ENCODE data around the gene CREBRF.

CREBRF gene

GRCh38 chr5:173055042-173055721 lies 970 bp upstream of the CREBRF start:
- Histone ChIP-seq H3K9me2 (replicated peaks; ENCODE audit: insufficient read depth, low read length) (no peaks in the 10 kb centered on the region), H3K9ac (ENCODE audit: low read length) (peak overlapping the region; percentile 67), H3K4me2 (ENCODE audit: low read depth, low read length, poor library complexity, severe bottlenecking) (peak overlapping the region; percentile 87), H4K20me1 (ENCODE audit: low read depth, low read length) (no peaks in the 10 kb centered on the region), H3K27me3 (ENCODE audit: low read length) (no peaks in the 10 kb centered on the region), H3K4me3 (ENCODE audit: insufficient read depth, low read length, poor library complexity, severe bottlenecking) (peak overlapping the region; percentile 68), H3K27ac (ENCODE audit: low read depth, low read length) (peak overlapping the region; percentile 62), H3K79me2 (ENCODE audit: insufficient read depth, low read length) (peaks cover 4% of the 10 kb centered on the region; the same call in 1 of the 2 replicates), H3K9me3 (ENCODE audit: insufficient read depth, low read length) (no peaks in the 10 kb centered on the region), H3K36me3 (ENCODE audit: low read length) (no peaks in the 10 kb centered on the region), H2AFZ (ENCODE audit: low read depth, low read length, severe bottlenecking) (peak overlapping the region; percentile 69), H3F3A (ENCODE audit: insufficient read depth) (peaks cover 19% of the 10 kb centered on the region)
- no peak for TF ChIP-seq CTCF (IDR thresholded peaks at IDR 0.05; ENCODE audit: insufficient read depth, low read length, poor library complexity, severe bottlenecking)
- TF ChIP-seq EZH2phosphoT487 (conservative IDR thresholded peaks at IDR 0.05; ENCODE audit: low read length), result no peak

- Histone ChIP-seq H3K79me2 (ENCODE audit: insufficient read depth, low read length) (peaks cover 4% of the 10 kb centered on the region; the same call in 1 of the 2 replicates), H3K4me3 (ENCODE audit: insufficient read depth, low read length, poor library complexity, severe bottlenecking) (peak overlapping the region; percentile 68), H3K27me3 (ENCODE audit: low read length) (no peaks in the 10 kb centered on the region), H4K20me1 (ENCODE audit: low read depth, low read length) (no peaks in the 10 kb centered on the region), H3K4me2 (ENCODE audit: low read depth, low read length, poor library complexity, severe bottlenecking) (peak overlapping the region; percentile 87), H3K9me2 (replicated peaks; ENCODE audit: insufficient read depth, low read length) (no peaks in the 10 kb centered on the region), H3K36me3 (ENCODE audit: low read length) (no peaks in the 10 kb centered on the region), H3K9ac (ENCODE audit: low read length) (peak overlapping the region; percentile 67), H3K27ac (ENCODE audit: low read depth, low read length) (peak overlapping the region; percentile 62), H3K9me3 (ENCODE audit: insufficient read depth, low read length) (no peaks in the 10 kb centered on the region), H2AFZ (ENCODE audit: low read depth, low read length, severe bottlenecking) (peak overlapping the region; percentile 69), H3F3A (ENCODE audit: insufficient read depth) (peaks cover 19% of the 10 kb centered on the region)
- no peak for TF ChIP-seq CTCF (IDR thresholded peaks at IDR 0.05; ENCODE audit: insufficient read depth, low read length, poor library complexity, severe bottlenecking)
- TF ChIP-seq EZH2phosphoT487 (conservative IDR thresholded peaks at IDR 0.05; ENCODE audit: low read length), result no peak
Measured at GRCh38 chr5:173055722-173055982, 500 bp upstream of the CREBRF start.

- Histone ChIP-seq H3K4me3 (ENCODE audit: insufficient read depth, low read length, poor library complexity, severe bottlenecking) (peak overlapping the region; percentile 68), H3K27me3 (ENCODE audit: low read length) (no peaks in the 10 kb centered on the region), H3K4me2 (ENCODE audit: low read depth, low read length, poor library complexity, severe bottlenecking) (peak overlapping the region; percentile 60), H3K36me3 (ENCODE audit: low read length) (no peaks in the 10 kb centered on the region), H3K27ac (ENCODE audit: low read depth, low read length) (peak overlapping the region; percentile 47), H3F3A (ENCODE audit: insufficient read depth) (peaks cover 19% of the 10 kb centered on the region), H3K9ac (ENCODE audit: low read length) (peak overlapping the region; percentile 70), H2AFZ (ENCODE audit: low read depth, low read length, severe bottlenecking) (peak overlapping the region; percentile 80), H3K79me2 (ENCODE audit: insufficient read depth, low read length) (peaks cover 4% of the 10 kb centered on the region; the same call in 1 of the 2 replicates), H3K9me2 (replicated peaks; ENCODE audit: insufficient read depth, low read length) (no peaks in the 10 kb centered on the region), H4K20me1 (ENCODE audit: low read depth, low read length) (no peaks in the 10 kb centered on the region), H3K9me3 (ENCODE audit: insufficient read depth, low read length) (no peaks in the 10 kb centered on the region)
- no peak for TF ChIP-seq CTCF (IDR thresholded peaks at IDR 0.05; ENCODE audit: insufficient read depth, low read length, poor library complexity, severe bottlenecking)
- no peak for TF ChIP-seq EZH2phosphoT487 (conservative IDR thresholded peaks at IDR 0.05; ENCODE audit: low read length)
Measured at GRCh38 chr5:173056783-173057061, 570 bp downstream of the CREBRF start.

All from SU-DHL-6 (cell line).